HEK293 (cell line): ENCODE results near the gene ETHE1.

ENCODE experiments used
- GLI2 ChIP-seq: fragments of 450-650 bp; formaldehyde crosslinking; IDR thresholded peaks from 2 replicates; pipeline ENCODE4; 2017; ENCODE audit warnings: missing biosample characterization, missing genetic modification characterization, low read depth, borderline replicate concordance
- HIC1 ChIP-seq: fragments of 450-650 bp; formaldehyde crosslinking; IDR thresholded peaks from 2 replicates; pipeline ENCODE4 v1.5.1; 2016; ENCODE audit warnings: missing biosample characterization, missing genetic modification characterization
- IKZF3 ChIP-seq: fragments of 450-650 bp; IDR thresholded peaks from 2 replicates; pipeline ENCODE4 v1.5.0; 2018; ENCODE audit warnings: missing biosample characterization, mild to moderate bottlenecking, missing genetic modification characterization, moderate library complexity
- KLF17 ChIP-seq: fragments of 450-650 bp; formaldehyde crosslinking; IDR thresholded peaks from 2 replicates; pipeline ENCODE4 v1.5.1; 2016; ENCODE audit warnings: missing biosample characterization, missing genetic modification characterization
- PATZ1 ChIP-seq: fragments of 450-650 bp; formaldehyde crosslinking; IDR thresholded peaks from 2 replicates; pipeline ENCODE4 v1.5.1; 2016; ENCODE audit warnings: missing biosample characterization, missing genetic modification characterization
- REPIN1 ChIP-seq: fragments of 450-650 bp; formaldehyde crosslinking; IDR thresholded peaks from 2 replicates; pipeline ENCODE4 v1.5.1; 2017; ENCODE audit warnings: missing biosample characterization, missing genetic modification characterization, low read depth
- SP2 ChIP-seq: fragments of 450-650 bp; formaldehyde crosslinking; IDR thresholded peaks from 2 replicates; pipeline ENCODE4 v1.5.1; 2016; ENCODE audit warnings: missing biosample characterization, missing genetic modification characterization
- TCF7L2 ChIP-seq: IDR thresholded peaks from 2 replicates; pipeline ENCODE4 v1.6.1; 2011; ENCODE audit warnings: low read depth, mild to moderate bottlenecking, inconsistent platforms, low read length, moderate library complexity, borderline replicate concordance
- ZBTB1 ChIP-seq: fragments of 450-650 bp; formaldehyde crosslinking; IDR thresholded peaks from 2 replicates; pipeline ENCODE4 v1.5.1; 2016; ENCODE audit warnings: missing biosample characterization, missing genetic modification characterization
- ZBTB20 ChIP-seq: fragments of 450-650 bp; formaldehyde crosslinking; IDR thresholded peaks from 2 replicates; pipeline ENCODE4 v1.5.1; 2016; ENCODE audit warnings: missing biosample characterization, missing genetic modification characterization
- ZBTB44 ChIP-seq: fragments of 450-650 bp; IDR thresholded peaks from 2 replicates; pipeline ENCODE4 v1.5.1; 2018; ENCODE audit warnings: missing biosample characterization, mild to moderate bottlenecking, missing genetic modification characterization
- ZFP41 ChIP-seq: fragments of 450-650 bp; formaldehyde crosslinking; IDR thresholded peaks from 2 replicates; pipeline ENCODE4 v1.5.1; 2016; ENCODE audit warnings: missing biosample characterization, missing genetic modification characterization, borderline replicate concordance
- ZNF202 ChIP-seq: fragments of 450-650 bp; formaldehyde crosslinking; IDR thresholded peaks from 2 replicates; pipeline ENCODE4 v1.5.1; 2016; ENCODE audit warnings: missing biosample characterization, missing genetic modification characterization, borderline replicate concordance
- ZNF366 ChIP-seq: fragments of 450-650 bp; formaldehyde crosslinking; conservative IDR thresholded peaks from 2 replicates; pipeline ENCODE4 v1.5.1; 2016; ENCODE audit warnings: missing biosample characterization, missing genetic modification characterization
- ZNF394 ChIP-seq: fragments of 450-650 bp; formaldehyde crosslinking; IDR thresholded peaks from 2 replicates; pipeline ENCODE4 v1.5.1; 2016; ENCODE audit warnings: missing biosample characterization, missing genetic modification characterization, mild to moderate bottlenecking, moderate library complexity, borderline replicate concordance
- ZNF621 ChIP-seq: fragments of 450-650 bp; formaldehyde crosslinking; IDR thresholded peaks from 2 replicates; pipeline ENCODE4 v1.5.1; 2017; ENCODE audit warnings: missing biosample characterization, missing genetic modification characterization
- ZNF670 ChIP-seq: fragments of 450-650 bp; formaldehyde crosslinking; IDR thresholded peaks from 2 replicates; pipeline ENCODE4 v1.5.1; 2016; ENCODE audit warnings: missing biosample characterization, missing genetic modification characterization, low read depth
- ZSCAN4 ChIP-seq: fragments of 450-650 bp; formaldehyde crosslinking; IDR thresholded peaks from 2 replicates; pipeline ENCODE4 v1.5.1; 2017; ENCODE audit warnings: missing biosample characterization, missing genetic modification characterization
- ZXDB ChIP-seq: fragments of 450-650 bp; formaldehyde crosslinking; IDR thresholded peaks from 2 replicates; pipeline ENCODE4 v1.5.1; 2016; ENCODE audit warnings: missing biosample characterization, missing genetic modification characterization

Gene ETHE1

GRCh38 chr19:43525836-43526771 lies 897 bp downstream of the ETHE1 start (continued):
- TF ChIP-seq ZSCAN4 (tag by site-specific recombination) (no peak), IKZF3 (tag by site-specific recombination) (peak; percentile 68), KLF17 (tag by site-specific recombination) (peak; percentile 91), PATZ1 (tag by site-specific recombination) (0 out of 2 replicates have a peak, but pooled peaks have one; percentile 39), ZFP41 (tag by site-specific recombination) (no peak), ZBTB1 (tag by site-specific recombination) (no peak), ZNF394 (tag by site-specific recombination) (no peak), ZXDB (no peak), SP2 (peak; percentile 23; the same call in 1 of the 2 replicates), ZNF366 (tag by site-specific recombination) (no peak), ZBTB20 (peak; percentile 92; the same call in 1 of the 2 replicates), REPIN1 (tag by site-specific recombination) (no peak), ZNF202 (no peak), ZNF670 (tag by site-specific recombination) (no peak), ZBTB44 (no peak), HIC1 (0 out of 2 replicates have a peak, but pooled peaks have one; percentile 22), TCF7L2 (no peak), ZNF621 (tag by site-specific recombination) (no peak), GLI2 (tag by site-specific recombination) (no peak)
